Measurements from ENCODE around the gene TMEM108. TPM values are rescaled to one million over a fixed set of nuclear protein-coding genes. Genes with fewer than 3 reads are reported as not detected.
A peak's percentile ranks its signal among the peaks of the same experiment; 100 is the strongest.
"Not testable (repeated sequence)": the region's sequence is repeated elsewhere in the genome, so short reads cannot be mapped to it uniquely, and the experiment has no call there.

TMEM108 gene
- total RNA-seq (2022) (not detected in 2 replicates), Bru-seq, nascent RNA (percentile 0 among the genes with signal in this experiment), BruChase-seq, experiment 1, labeled RNA remaining after a 6-hour chase (percentile 0 among the genes with signal in this experiment), BruChase-seq, experiment 2, labeled RNA remaining after a 2-hour chase (percentile 0 among the genes with signal in this experiment)
- long read RNA-seq, result 0 reads

- ChIA-PET POLR2A (no interaction called here), CTCF (interaction anchor here (0.5 to 5.4 kb wide), 2 partner anchors 29 to 336 kb away, joined by 8 to 81 read pairs; no protein-coding TSS in a partner anchor)
- BruUV-seq (replicated peaks), result no TSS peak
- no peak within 1 kb of the TSS for H3K27ac Mint-ChIP-seq (ENCODE audit: low read depth, unreplicated experiment)
- no peak for DNase-seq (ENCODE audit: unreplicated experiment)
- no peak within 1 kb of the TSS for H3K4me3 Mint-ChIP-seq (ENCODE audit: unreplicated experiment)
- no peak for TF ChIP-seq CTCF (IDR thresholded peaks at IDR 0.05; ENCODE audit: unreplicated experiment)
- no peaks in the 10 kb centered on the region for H3K4me1 Mint-ChIP-seq (ENCODE audit: insufficient read depth, unreplicated experiment)
- H3K27me3 Mint-ChIP-seq (ENCODE audit: insufficient read depth, unreplicated experiment), result peaks cover 66% of the 10 kb centered on the region
- intact Hi-C loops (cut with micrococcal nuclease), result no loop called here
- no peaks in the 10 kb centered on the region for H3K36me3 Mint-ChIP-seq (ENCODE audit: insufficient read depth, unreplicated experiment)
- no peaks in the 10 kb centered on the region for H3K9me3 Mint-ChIP-seq (ENCODE audit: unreplicated experiment)
Measured at GRCh38 chr3:133038089-133038730, at the start of gene TMEM108. Gene TMEM108 (plus strand): TSS chr3:133038391.

- BruUV-seq (replicated peaks), result no TSS peak
- Mint-ChIP-seq H3K36me3 (ENCODE audit: insufficient read depth, unreplicated experiment) (no peaks in the 10 kb centered on the region), H3K4me1 (ENCODE audit: insufficient read depth, unreplicated experiment) (no peaks in the 10 kb centered on the region), H3K27me3 (ENCODE audit: insufficient read depth, unreplicated experiment) (peaks cover 11% of the 10 kb centered on the region), H3K9me3 (ENCODE audit: unreplicated experiment) (no peaks in the 10 kb centered on the region), H3K27ac (ENCODE audit: low read depth, unreplicated experiment) (no peak overlapping the region), H3K4me3 (ENCODE audit: unreplicated experiment) (no peak overlapping the region)
- intact Hi-C loops (cut with micrococcal nuclease), result no loop called here
- DNase-seq (ENCODE audit: unreplicated experiment), result no peak
- CTCF ChIA-PET, result no interaction called here
- POLR2A ChIA-PET, result no interaction called here
- TF ChIP-seq CTCF (IDR thresholded peaks at IDR 0.05; ENCODE audit: unreplicated experiment), result no peak
Measured at GRCh38 chr3:132995971-132996370, 42.2 kb upstream of the TMEM108 start.

- H3K4me3 Mint-ChIP-seq (ENCODE audit: unreplicated experiment), result no peak overlapping the region
- DNase-seq (ENCODE audit: unreplicated experiment), result no peak
- CTCF ChIA-PET, result no interaction called here
Measured at GRCh38 chr3:132997404-132998185, 40.6 kb upstream of the TMEM108 start.

GRCh38 chr3:133005032-133005431 is 33.2 kb upstream of the TMEM108 start:
- H3K27ac Mint-ChIP-seq (ENCODE audit: low read depth, unreplicated experiment); H3K4me3 Mint-ChIP-seq (ENCODE audit: unreplicated experiment); BruUV-seq (replicated peaks); H3K27me3 Mint-ChIP-seq (ENCODE audit: insufficient read depth, unreplicated experiment); POLR2A ChIA-PET; H3K36me3 Mint-ChIP-seq (ENCODE audit: insufficient read depth, unreplicated experiment); intact Hi-C loops (cut with micrococcal nuclease); DNase-seq (ENCODE audit: unreplicated experiment); H3K4me1 Mint-ChIP-seq (ENCODE audit: insufficient read depth, unreplicated experiment): not testable (repeated sequence)
- CTCF ChIA-PET, result interaction anchor here (0.6 kb wide), 1 partner anchor 205 kb away, joined by 3 read pairs; no protein-coding TSS in a partner anchor
- peaks cover 16% of the 10 kb centered on the region for H3K9me3 Mint-ChIP-seq (ENCODE audit: unreplicated experiment)

More at GRCh38 chr3:132997404-132998185, 40.6 kb upstream of the TMEM108 start:
- Mint-ChIP-seq H3K36me3 (ENCODE audit: insufficient read depth, unreplicated experiment) (no peaks in the 10 kb centered on the region), H3K9me3 (ENCODE audit: unreplicated experiment) (no peaks in the 10 kb centered on the region), H3K27me3 (ENCODE audit: insufficient read depth, unreplicated experiment) (peaks cover 8% of the 10 kb centered on the region), H3K4me1 (ENCODE audit: insufficient read depth, unreplicated experiment) (no peaks in the 10 kb centered on the region), H3K27ac (ENCODE audit: low read depth, unreplicated experiment) (no peak overlapping the region)
- POLR2A ChIA-PET, result no interaction called here
- no peak for TF ChIP-seq CTCF (IDR thresholded peaks at IDR 0.05; ENCODE audit: unreplicated experiment)
- BruUV-seq (replicated peaks), result no TSS peak
- intact Hi-C loops (cut with micrococcal nuclease), result no loop called here
